GM12878 (cell line): ENCODE data around the gene MVB12B. TPM values are rescaled to one million over a fixed set of nuclear protein-coding genes. Genes with fewer than 3 reads are reported as not detected.

Experiments used
- ATAC-seq: fragments of 200-7000 bp; cut with Tn5 transposase; 3 replicates; pipeline ENCODE4 v1.9.1; 2020; ENCODE audit warnings: mild to moderate bottlenecking, moderate library complexity
- BruUV-seq: library from RNA; stranded (reverse); fragments of 400-500 nt; replicated peaks from 2 replicates; lab custom pipeline; 2021; lab: Mats Ljungman, UMichigan
- CTCF ChIA-PET: fragments of 300-600 bp; sonication (Branson Sonifier 250); formaldehyde crosslinking; extraction: SDS; loops from one replicate; lab custom pipeline; 2021; ENCODE audit warnings: inconsistent platforms; lab: Yijun Ruan, JAX
- POLR2A ChIA-PET: fragments of 350-600 bp; formaldehyde crosslinking; extraction: SDS; loops from one replicate; lab custom pipeline; 2021; ENCODE audit warnings: inconsistent platforms; lab: Charles Lee
- RAD21 ChIA-PET: fragments of 300-600 bp; sonication (Branson Sonifier 250); formaldehyde crosslinking; loops from one replicate; lab custom pipeline; 2023; ENCODE audit warnings: antibody characterized with exemption; ENCODE audit not compliant: unreplicated experiment; lab: Charles Lee
- SMC1A ChIA-PET: fragments of 300-600 bp; sonication (Branson Sonifier 250); formaldehyde crosslinking; loops from one replicate; lab custom pipeline; 2023; ENCODE audit not compliant: unreplicated experiment, uncharacterized antibody; lab: Charles Lee
- DNase-seq: peaks from one replicate; pipeline ENCODE4 v3.0.0-alpha.2; 2011; ENCODE audit warnings: low read depth, low spot score
- FAIRE-seq: peaks from 3 replicates; lab custom pipeline; 2011; peaks lifted over from hg19 to GRCh38; lab: Jason Lieb, UNC
- H2AFZ ChIP-seq: 2 replicates; pipeline ENCODE4 v1.6.0; 2011; ENCODE audit warnings: low read depth, low read length, control low read depth; ENCODE audit not compliant: control insufficient read depth
- H3K27ac ChIP-seq: 2 replicates; pipeline ENCODE4 v1.5.1; 2011; ENCODE audit warnings: control low read depth; ENCODE audit not compliant: control insufficient read depth, insufficient read depth
- H3K27me3 ChIP-seq, 2 experiments: replicated peaks in 1 of 2; 2 replicates each; pipeline versions ENCODE4 v1.6.0 to v1.6.1; 2011; ENCODE audit warnings: low read length in 1 of 2; ENCODE audit not compliant: control insufficient read depth in 2 of 2, insufficient read depth in 2 of 2
- H3K36me3 ChIP-seq, 2 experiments: 2 replicates each; pipeline ENCODE4 v1.5.1; 2011; ENCODE audit warnings: low read length in 1 of 2; ENCODE audit not compliant: control insufficient read depth in 2 of 2, insufficient read depth in 2 of 2
- H3K4me1 ChIP-seq: 2 replicates; pipeline ENCODE4 v1.6.1; 2011; ENCODE audit warnings: mild to moderate bottlenecking, low read length, moderate library complexity, mixed read lengths; ENCODE audit not compliant: control insufficient read depth, insufficient read depth
- H3K4me2 ChIP-seq: 2 replicates; pipeline ENCODE4 v1.6.0; 2011; ENCODE audit warnings: control low read depth; ENCODE audit not compliant: control insufficient read depth, insufficient read depth
- H3K4me3 ChIP-seq: fragments of 200-600 bp; sonication (generic); 2 replicates; pipeline ENCODE4 v1.5.1; 2016
- H3K79me2 ChIP-seq: 2 replicates; pipeline ENCODE4 v1.6.0; 2011; ENCODE audit warnings: low read length; ENCODE audit not compliant: control insufficient read depth, insufficient read depth
- H3K9ac ChIP-seq: 2 replicates; pipeline ENCODE4 v1.8.0; 2011; ENCODE audit warnings: low read length, control low read depth, mixed read lengths; ENCODE audit not compliant: control insufficient read depth, insufficient read depth
- H3K9me3 ChIP-seq: replicated peaks from 3 replicates; pipeline ENCODE4 v1.5.1; 2011; ENCODE audit warnings: mild to moderate bottlenecking, low read length; ENCODE audit not compliant: control insufficient read depth, insufficient read depth
- H4K20me1 ChIP-seq: 2 replicates; pipeline ENCODE4 v1.6.0; 2011; ENCODE audit not compliant: control insufficient read depth, insufficient read depth
- CBFB ChIP-seq: IDR thresholded peaks from 2 replicates; pipeline ENCODE4 v1.6.1; 2016; ENCODE audit warnings: antibody characterized with exemption, low read depth
- CHD2 ChIP-seq: IDR thresholded peaks from 2 replicates; pipeline ENCODE4 v1.6.1; 2011; ENCODE audit warnings: low read depth, low read length, improper control_type of control experiment, borderline replicate concordance
- CHD4 ChIP-seq: fragments of 200-600 bp; sonication (generic); IDR thresholded peaks from 2 replicates; pipeline ENCODE4 v1.6.1; 2016; ENCODE audit warnings: mild to moderate bottlenecking
- EED ChIP-seq: sonication (generic); IDR thresholded peaks from 2 replicates; pipeline ENCODE4 v1.6.1; 2016; ENCODE audit warnings: antibody characterized with exemption, low read depth
- EP300 ChIP-seq, 2 experiments: fragments of 150-350 bp in 1 of 2; IDR thresholded peaks; 2 replicates each; pipeline ENCODE4 v1.6.1; 2011 to 2012; ENCODE audit warnings: low read depth in 2 of 2, low read length in 2 of 2, borderline replicate concordance in 1 of 2, improper control_type of control experiment in 1 of 2, inconsistent platforms in 1 of 2; ENCODE audit not compliant: control insufficient read depth in 1 of 2
- FOS ChIP-seq: IDR thresholded peaks from 3 replicates; pipeline ENCODE4 v1.6.1; 2011; ENCODE audit warnings: borderline replicate concordance; ENCODE audit not compliant: insufficient read length; ENCODE audit errors: extremely low read depth
- FOXM1 ChIP-seq: IDR thresholded peaks from 2 replicates; pipeline ENCODE4 v1.6.1; 2012; ENCODE audit warnings: low read depth, mild to moderate bottlenecking, inconsistent platforms, low read length, moderate library complexity
- GATAD2B ChIP-seq: fragments of 450-650 bp; conservative IDR thresholded peaks from 2 replicates; pipeline ENCODE4 v1.6.1; 2017; ENCODE audit warnings: low read depth, mild to moderate bottlenecking, moderate library complexity
- IKZF2 ChIP-seq, 2 experiments: fragments of 450-650 bp; IDR thresholded peaks; 2 replicates each; pipeline ENCODE4 v1.6.1; 2017; ENCODE audit warnings: mild to moderate bottlenecking in 2 of 2, moderate library complexity in 2 of 2
- NFIC ChIP-seq: IDR thresholded peaks from 2 replicates; pipeline ENCODE4 v1.6.1; 2012; ENCODE audit warnings: low read depth, mild to moderate bottlenecking, inconsistent platforms, low read length, moderate library complexity
- RBBP5 ChIP-seq: fragments of 200-600 bp; sonication (generic); conservative IDR thresholded peaks from 2 replicates; pipeline ENCODE4 v1.6.1; 2016
- STAT3 ChIP-seq: IDR thresholded peaks from 2 replicates; pipeline ENCODE4 v1.6.1; 2011; ENCODE audit warnings: low read depth, low read length, improper control_type of control experiment
- WGBS: methylation state at CpG from one replicate; pipeline ENCODE4 v1.1.6; 2016; ENCODE audit warnings: low lambda C conversion rate; ENCODE audit not compliant: insufficient replicate concordance, insufficient coverage; ENCODE audit errors: missing lambda C conversion rate; 5-methylcytosine and 5-hydroxymethylcytosine counted together
- in situ Hi-C: fragments of 300-500 bp; cut with MboI; formaldehyde crosslinking; loops from 9 replicates; pipeline ENCODE4 v1.14.3; 2018; ENCODE audit warnings: mixed read lengths
- intact Hi-C: fragments of 100-400 bp; cut with micrococcal nuclease; formaldehyde crosslinking; loops from one replicate; pipeline ENCODE4 v1.14.2; 2022; ENCODE audit not compliant: unreplicated experiment
- polyA plus RNA-seq, 11 experiments: library from polyadenylated mRNA; depleted of rRNA in 4 of 11; unstranded in 6 of 11; stranded (reverse) in 5 of 11; fragments of >200 nt; fragmentation: Nextera tagmentation in 4 of 11; fragmentation: Illumina TruSeq in 1 of 11; extraction: Ambion mirVana in 4 of 11; extraction: Trizol in 1 of 11; gene quantifications; 1 replicate in 1 of 11; 2 replicates in 10 of 11; pipeline versions ENCODE4 v1.2.1 to v1.2.3, GENCODE V29; 2011 to 2016; ENCODE audit warnings: inconsistent platforms in 2 of 11, missing spikeins in 2 of 11, low read depth in 1 of 11
- total RNA-seq, 4 experiments: library from RNA; depleted of rRNA in 3 of 4; stranded (reverse); fragments of >200 nt in 3 of 4; fragmentation: Illumina TruSeq in 1 of 4; extraction: Trizol in 1 of 4; gene quantifications; 2 replicates each; pipeline versions ENCODE4 v1.2.1 to v1.2.3, GENCODE V29; 2013 to 2021

Gene MVB12B
- total and polyA plus RNA-seq, 10 of the 15 experiments (the other 5 are each of a cell fraction or from before 2014, with no cell fraction given): 0.08 TPM; not detected in 9

- Histone ChIP-seq H3K27ac (no peak overlapping the region), H3K27me3 (peaks cover 1 to 2% of the 10 kb centered on the region in 2 experiments; a peak in 2 of 4 replicates), H3K4me1 (no peaks in the 10 kb centered on the region; the same call in 1 of the 2 replicates)
- SMC1A ChIA-PET: no interaction called here
- in situ Hi-C loops: no loop called here
- DNase-seq (no peak), FAIRE-seq (no peak)
- no peak for TF ChIP-seq NFIC
- no peak for TF ChIP-seq GATAD2B
- TF ChIP-seq CHD2: no peak
- TF ChIP-seq STAT3: no peak
- no peak for TF ChIP-seq CHD4
- TF ChIP-seq FOXM1: no peak
- no peak for TF ChIP-seq EP300 (IDR thresholded peaks at IDR 0.05; ENCODE audit: borderline replicate concordance in 1 of 2, control insufficient read depth in 1 of 2, low read depth in 2 of 2, low read length in 2 of 2)
- TF ChIP-seq IKZF2 (IDR thresholded peaks at IDR 0.05): no peak
- TF ChIP-seq, all 136 proteins: peak for 0
- intact Hi-C loops: no loop called here
- Histone ChIP-seq H4K20me1 (no peaks in the 10 kb centered on the region), H3K9ac (no peak overlapping the region), H3K4me3 (no peak overlapping the region), H2AFZ (no peak overlapping the region), H3K4me2 (no peak overlapping the region), H3K36me3 (no peaks in the 10 kb centered on the region), H3K79me2 (no peaks in the 10 kb centered on the region), H3K9me3 (no peaks in the 10 kb centered on the region)
- CTCF ChIA-PET: interaction anchor here (0.6 to 0.9 kb wide), 2 partner anchors 125 to 1013 kb away, joined by 3 read pairs; no protein-coding TSS in a partner anchor
- RAD21 ChIA-PET: no interaction called here
- no TSS peak for BruUV-seq
- POLR2A ChIA-PET: no interaction called here
- no peak for ATAC-seq
- 37% methylated on average over 4 of the region's 4 CpGs for WGBS
These were observed 47.7 kb downstream of the MVB12B start for GRCh38 chr9:126374366-126374781.

- H3K27me3 ChIP-seq: peaks cover 3 to 6% of the 10 kb centered on the region in 2 experiments; a peak in 3 of 4 replicates
- no peak for TF ChIP-seq IKZF2 (IDR thresholded peaks at IDR 0.05)
- no peak for TF ChIP-seq EED
- TF ChIP-seq RBBP5: no peak
- TF ChIP-seq CBFB: no peak
- no peak for TF ChIP-seq FOS
- TF ChIP-seq, all 136 proteins: peak for 0
- H3K4me1 ChIP-seq: no peaks in the 10 kb centered on the region; the same call in 1 of the 2 replicates
- no peaks in the 10 kb centered on the region for H3K36me3 ChIP-seq
- H3K9ac ChIP-seq: no peak overlapping the region
- no peak overlapping the region for H3K4me3 ChIP-seq
- no peak for DNase-seq
- no TSS peak for BruUV-seq
- no peak for ATAC-seq
- POLR2A ChIA-PET: no interaction called here
- H3K9me3 ChIP-seq: no peaks in the 10 kb centered on the region
- CTCF ChIA-PET: no interaction called here
- in situ Hi-C loops (no loop called here), intact Hi-C loops (no loop called here)
- SMC1A ChIA-PET: no interaction called here
- H4K20me1 ChIP-seq: no peaks in the 10 kb centered on the region
- no peaks in the 10 kb centered on the region for H3K79me2 ChIP-seq
- no peak overlapping the region for H2AFZ ChIP-seq
- no peak overlapping the region for H3K27ac ChIP-seq
- 1% methylated on average over 7 of the region's 7 CpGs for WGBS
- no peak overlapping the region for H3K4me2 ChIP-seq
- RAD21 ChIA-PET: no interaction called here
- no peak for FAIRE-seq
These were observed 48.8 kb downstream of the MVB12B start for GRCh38 chr9:126375386-126375785.
